GM19452 (cell line): ENCODE measurements around the gene C4B.
"Not testable (repeated sequence)": the region's sequence is repeated elsewhere in the genome, so short reads cannot be mapped to it uniquely, and the experiment has no call there.

Experiments used
- ATAC-seq: cut with Tn5 transposase; IDR thresholded peaks from one replicate; pipeline ENCODE4 v1.9.1; 2021; ENCODE audit not compliant: unreplicated experiment

C4B gene

DNA sequence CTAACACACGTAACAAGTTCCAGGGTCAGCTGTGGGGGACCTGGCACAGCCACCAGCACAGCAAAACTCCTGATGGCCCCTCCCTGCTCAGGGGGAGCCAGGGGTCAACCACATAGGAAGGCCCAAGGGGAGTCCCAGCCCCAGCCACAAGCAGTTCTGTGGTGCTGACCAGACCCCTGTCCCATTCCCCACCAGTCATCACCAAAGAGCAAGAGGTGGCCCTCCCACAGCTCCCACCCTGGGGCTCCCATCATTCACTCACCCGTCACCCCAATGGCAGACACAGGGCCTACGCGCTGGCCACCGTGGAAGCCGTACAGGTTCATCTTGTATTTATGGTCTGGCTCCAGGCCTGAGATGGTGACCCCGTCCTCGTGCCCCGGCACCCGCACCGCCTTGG, 35.1 kb downstream of the C4B start:
- ATAC-seq = not testable (repeated sequence)

DNA sequence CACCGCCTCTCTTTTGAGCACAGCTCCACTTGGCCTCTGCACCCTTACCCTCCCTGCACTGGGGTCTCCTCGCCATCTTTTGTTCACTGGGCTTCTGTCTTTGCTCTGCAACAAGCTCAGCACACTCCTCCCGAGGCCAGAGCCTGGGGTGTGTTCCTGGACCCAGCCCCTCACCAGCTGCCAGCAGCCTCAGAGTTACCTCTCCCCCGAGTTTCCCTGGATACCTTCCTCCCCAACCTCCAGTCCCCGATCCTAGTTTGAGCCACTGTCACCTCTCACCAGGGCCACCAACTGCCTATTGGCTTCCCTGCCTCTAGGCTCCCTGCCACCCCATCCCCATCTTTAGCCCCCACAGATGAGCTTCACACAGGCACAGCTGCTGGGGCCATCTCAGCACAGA, 36.0 kb downstream of the C4B start:
- no peak for ATAC-seq

DNA sequence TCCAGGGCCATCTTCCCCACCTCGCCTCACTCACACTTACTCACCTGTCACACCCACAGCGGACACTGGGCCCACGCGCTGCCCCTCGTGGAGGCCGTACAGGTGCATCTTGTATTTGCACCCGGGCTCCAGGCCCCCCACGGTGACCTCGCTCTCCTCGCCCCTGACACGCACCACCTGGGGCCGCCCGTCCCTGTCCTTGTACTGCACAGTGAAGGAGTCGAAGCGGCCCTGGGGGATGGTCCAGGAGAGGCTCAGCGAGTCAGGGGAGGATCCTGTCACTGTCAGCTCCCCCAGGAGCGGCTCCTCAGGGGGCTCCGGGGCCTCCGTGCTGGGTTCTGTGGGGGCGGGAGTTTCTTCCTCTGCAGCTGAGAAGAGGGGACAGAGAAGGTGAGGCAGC, 38.0 kb downstream of the C4B start:
- ATAC-seq = not testable (repeated sequence)

DNA sequence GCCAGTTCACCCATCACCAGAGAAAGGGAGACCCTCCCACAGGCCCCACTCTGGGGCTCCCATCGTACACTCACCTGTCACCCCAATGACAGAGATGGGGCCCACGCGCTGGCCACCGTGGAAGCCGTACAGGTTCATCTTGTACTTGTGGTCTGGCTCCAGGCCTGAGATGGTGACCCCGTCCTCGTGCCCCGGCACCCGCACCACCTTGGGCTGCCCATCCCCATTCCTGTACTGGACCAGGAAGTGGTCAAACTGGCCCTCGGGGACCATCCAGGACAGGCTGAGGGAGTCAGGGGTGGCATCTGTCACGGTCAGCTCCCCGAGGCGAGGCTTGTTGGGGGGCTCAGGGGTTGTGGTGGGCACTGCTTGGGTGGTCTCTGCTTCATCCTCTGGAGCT, 38.7 kb downstream of the C4B start:
- ATAC-seq = not testable (repeated sequence)

DNA sequence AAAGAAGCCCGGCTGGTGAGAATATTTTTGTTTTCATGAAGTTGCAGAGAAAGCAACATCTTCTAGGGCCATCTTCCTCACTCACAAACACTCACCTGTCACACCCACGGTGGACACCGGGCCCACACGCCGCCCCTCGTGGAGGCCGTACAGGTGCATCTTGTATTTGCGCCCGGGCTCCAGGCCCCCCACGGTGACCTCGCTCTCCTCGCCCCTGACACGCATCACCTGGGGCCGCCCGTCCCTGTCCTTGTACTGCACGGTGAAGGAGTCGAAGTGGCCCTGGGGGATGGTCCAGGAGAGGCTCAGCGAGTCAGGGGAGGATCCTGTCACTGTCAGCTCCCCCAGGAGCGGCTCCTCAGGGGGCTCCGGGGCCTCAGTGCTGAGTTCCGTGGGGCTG, 41.2 kb downstream of the C4B start:
- not testable (repeated sequence) for ATAC-seq

DNA sequence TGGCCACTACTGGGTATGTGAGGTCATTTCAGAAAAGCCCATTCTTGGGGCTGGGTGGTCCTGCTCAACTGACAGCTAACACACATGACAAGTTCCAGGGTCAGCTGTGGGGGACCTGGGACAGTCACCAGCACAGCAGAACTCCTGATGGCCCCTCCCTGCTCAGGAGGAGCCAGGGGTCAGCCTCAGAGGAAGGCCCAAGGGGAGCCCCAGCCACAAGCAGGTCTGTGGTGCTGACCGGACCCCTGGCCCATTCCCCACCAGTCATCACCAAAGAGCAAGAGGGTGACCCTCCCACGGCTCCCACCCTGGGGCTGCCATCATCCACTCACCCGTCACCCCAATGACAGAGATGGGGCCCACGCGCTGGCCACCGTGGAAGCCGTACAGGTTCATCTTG, 41.7 kb downstream of the C4B start:
- ATAC-seq = no peak

DNA sequence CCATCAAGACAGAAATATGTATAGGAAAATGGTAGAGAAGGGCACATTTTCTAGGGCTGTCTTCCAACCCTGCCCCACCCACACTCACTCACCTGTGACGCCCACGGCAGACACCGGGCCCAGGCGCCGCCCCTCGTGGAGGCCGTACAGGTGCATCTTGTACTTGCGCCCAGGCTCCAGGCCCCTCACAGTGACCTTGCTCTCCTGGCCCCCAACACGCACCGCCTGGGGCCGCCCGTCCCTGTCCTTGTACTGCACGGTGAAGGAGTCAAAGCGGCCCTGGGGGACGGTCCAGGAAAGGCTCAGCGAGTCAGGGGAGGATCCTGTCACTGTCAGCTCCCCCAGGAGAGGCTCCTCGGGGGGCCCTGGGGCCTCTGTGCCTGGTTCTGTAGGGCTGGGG, 43.4 kb downstream of the C4B start:
- no peak for ATAC-seq

DNA sequence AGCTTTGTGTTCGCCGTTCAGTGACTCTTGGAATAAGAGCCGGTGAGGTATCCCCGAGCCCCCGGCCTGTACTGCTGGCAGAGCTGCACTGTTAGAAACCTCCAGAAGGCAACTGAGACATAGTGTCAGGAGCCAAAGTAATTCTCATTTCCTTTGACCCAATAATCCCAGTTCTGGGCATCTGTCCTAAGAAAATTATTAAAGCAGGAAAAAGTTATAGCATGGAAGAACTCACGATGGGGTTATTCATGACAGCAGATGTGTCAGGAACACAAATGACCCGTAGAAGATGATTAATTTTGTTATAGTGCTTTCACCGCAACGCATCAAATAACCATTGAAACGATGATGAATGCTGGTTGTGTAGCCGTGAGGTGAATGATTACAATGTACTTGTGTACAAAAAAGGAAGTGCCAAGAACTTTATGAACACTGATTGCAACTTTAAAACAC, 43.9 kb downstream of the C4B start:
- ATAC-seq = no peak

DNA sequence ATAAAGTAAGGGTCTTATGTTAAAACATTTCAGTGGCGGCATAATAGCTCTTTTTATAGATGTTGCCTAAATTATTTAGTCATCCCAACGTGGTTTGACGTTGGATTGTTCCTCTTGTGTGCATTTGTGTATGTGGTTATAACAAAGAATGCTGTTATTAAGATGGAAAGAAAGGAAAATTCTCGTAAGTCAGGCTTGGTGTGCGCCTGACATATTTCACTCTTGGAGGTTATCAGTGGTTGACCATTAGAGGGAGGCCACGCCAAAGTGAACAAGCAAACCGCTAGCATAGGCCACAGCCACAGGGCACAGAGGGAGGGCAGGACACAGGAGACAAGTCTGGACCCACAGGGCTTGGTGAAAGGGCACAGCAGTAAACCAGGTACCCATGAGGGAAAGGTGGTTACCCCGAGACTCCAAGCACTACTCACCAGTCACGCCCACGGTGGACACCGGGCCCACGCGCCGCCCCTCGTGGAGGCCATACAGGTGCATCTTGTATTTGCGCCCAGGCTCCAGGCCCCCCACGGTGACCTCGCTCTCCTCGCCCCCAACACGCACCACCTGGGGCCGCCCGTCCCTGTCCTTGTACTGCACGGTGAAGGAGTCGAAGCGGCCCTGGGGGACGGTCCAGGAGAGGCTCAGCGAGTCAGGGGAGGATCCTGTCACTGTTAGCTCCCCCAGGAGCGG, 46.5 kb downstream of the C4B start:
- no peak for ATAC-seq

DNA sequence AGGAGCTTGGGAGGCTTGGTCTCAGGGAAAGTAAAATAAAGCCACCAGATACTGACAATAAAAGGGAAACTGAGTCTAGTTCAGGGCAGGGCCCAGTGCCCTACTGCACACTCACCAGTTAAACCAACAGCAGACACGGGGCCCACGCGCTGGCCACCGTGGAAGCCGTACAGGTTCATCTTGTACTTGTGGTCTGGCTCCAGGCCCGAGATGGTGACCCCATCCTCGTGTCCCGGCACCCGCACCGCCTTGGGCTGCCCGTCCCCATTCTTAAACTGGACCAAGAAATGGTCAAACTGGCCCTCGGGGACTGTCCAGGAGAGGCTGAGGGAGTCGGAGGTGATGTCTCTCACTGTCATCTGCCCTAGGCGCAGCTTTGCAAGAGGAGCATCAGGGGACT, 50.1 kb downstream of the C4B start:
- no peak for ATAC-seq

DNA sequence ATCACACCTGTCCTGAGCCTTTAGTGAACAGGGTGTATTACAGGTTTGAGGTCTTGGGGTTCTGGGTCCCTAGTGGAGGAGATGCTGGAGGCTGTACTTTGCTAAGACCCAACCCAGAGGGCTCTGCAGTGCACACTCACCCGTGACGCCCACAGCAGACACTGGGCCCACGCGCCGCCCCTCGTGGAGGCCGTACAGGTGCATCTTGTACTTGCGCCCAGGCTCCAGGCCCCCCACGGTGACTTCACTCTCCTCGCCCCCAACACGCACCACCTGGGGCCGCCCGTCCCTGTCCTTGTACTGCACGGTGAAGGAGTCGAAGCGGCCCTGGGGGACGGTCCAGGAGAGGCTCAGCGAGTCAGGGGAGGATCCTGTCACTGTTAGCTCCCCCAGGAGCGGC, 52.9 kb downstream of the C4B start:
- ATAC-seq = not testable (repeated sequence)

DNA sequence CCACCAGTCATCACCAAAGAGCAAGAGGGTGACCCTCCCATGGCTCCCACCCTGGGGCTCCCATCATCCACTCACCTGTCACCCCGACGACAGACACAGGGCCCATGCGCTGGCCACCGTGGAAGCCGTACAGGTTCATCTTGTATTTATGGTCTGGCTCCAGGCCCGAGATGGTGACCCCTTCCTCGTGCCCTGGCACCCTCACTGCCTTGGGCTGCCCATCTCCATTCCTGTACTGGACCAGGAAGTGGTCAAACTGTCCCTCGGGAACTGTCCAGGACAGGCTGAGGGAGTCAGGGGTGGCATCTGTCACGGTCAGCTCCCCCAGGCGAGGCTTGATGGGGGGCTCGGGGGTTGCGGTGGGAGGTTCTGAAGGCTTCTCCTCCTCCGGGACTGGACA, 53.7 kb downstream of the C4B start:
- not testable (repeated sequence) for ATAC-seq

DNA sequence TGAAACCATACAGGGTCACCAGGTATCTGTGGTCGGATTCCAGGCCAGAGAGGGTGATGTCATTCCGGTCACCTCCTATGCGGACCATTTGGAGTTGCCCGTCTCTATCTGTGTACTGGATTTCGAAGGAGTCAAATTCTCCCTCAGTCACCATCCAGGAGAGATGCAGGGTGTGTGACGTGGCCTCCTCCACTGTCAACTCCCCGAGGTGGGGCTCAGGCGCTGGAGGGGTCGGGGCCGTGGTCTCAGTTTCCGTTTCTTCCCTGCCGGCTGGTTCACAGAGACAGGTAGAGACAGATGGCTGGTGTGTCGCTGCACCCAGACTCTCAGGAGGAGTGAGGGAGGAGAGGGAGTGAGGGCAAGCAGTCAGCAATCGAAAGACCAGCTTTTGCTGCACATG, 54.3 kb downstream of the C4B start:
- no peak for ATAC-seq

DNA sequence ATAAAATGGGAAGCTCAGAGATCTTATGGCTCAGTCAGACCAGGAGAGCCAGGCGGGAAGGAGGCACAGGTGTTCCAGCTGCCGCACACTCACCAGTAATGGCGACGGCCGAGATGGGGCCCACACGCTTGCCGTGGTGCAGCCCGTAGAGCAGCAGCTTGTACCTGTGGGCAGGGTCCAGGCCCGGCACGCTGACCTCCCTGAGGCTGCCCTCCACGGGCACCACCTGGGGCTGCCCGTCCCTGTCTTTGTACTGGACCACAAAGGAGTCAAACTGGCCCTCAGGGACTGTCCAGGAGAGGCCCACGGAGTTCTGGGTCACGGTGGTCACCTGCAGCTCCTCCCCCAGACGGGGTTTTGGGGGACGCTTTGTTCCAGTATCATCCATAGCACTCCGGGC, 54.9 kb downstream of the C4B start:
- ATAC-seq = no peak

DNA sequence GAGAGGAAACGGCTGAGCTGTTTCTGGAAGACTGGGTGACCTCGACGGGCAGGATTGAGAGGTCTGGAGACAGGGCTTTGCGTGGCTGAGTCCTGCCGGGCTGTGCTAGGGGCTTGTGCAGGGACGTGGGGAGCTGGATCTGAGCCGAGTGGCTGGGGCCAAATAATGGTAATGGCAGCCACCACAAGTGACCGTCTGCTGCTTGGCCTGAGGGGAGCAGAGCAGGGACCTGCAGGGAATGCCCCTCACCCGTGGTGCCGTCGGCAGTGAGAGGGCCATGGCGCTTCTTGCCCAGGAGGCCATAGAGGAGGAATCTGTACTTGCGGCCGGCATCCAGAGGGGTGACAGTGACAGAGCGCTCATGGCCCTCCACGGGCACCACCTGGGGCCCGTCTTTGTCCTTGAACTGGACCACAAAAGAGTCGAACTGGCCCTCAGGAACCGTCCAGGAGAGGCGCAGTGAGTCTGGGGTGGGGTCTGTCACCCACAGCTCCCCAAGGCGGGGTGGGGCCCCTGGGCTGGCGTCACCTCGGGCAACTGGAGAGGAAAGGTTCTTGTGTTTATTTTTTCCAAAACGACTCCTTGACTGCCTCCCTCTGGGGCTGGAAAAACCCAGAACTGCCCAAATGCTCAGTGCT, 55.4 kb downstream of the C4B start:
- ATAC-seq = no peak

DNA sequence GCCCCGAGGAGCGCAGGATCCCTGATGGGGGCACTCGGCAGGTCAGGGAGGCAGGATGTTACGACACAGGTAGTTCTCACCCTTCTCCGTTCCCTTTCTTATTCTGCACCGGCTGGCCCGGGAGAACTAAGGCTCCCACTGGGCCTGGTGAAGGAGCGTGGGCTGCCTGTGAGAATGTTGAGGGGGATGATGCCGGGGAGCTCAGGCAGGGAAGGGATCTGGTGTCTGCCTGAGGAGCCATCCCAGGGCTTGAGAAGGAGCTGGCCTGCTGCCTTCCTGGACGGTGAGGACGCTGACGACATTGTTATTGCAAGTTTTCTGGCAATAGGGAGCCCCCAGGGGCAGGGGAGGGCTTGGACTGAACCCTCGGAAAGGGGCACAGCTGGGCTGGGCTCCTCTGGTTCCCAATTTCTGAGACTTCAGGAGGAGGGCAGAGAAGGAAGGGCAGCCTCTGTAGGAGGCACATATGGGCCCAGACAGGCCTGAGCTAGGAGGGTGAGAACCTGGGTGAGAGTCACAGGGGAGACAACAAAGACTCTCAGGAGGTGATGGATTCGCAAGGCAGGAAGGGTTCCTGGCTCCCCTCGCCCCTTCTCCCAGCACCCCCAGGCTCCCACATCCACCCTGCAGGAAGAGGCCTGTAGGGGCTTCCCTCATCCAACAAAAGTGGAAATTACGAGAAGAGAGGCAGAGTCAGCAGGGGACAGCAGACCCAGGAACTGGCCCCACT, 56.4 kb downstream of the C4B start:
- no peak for ATAC-seq

DNA sequence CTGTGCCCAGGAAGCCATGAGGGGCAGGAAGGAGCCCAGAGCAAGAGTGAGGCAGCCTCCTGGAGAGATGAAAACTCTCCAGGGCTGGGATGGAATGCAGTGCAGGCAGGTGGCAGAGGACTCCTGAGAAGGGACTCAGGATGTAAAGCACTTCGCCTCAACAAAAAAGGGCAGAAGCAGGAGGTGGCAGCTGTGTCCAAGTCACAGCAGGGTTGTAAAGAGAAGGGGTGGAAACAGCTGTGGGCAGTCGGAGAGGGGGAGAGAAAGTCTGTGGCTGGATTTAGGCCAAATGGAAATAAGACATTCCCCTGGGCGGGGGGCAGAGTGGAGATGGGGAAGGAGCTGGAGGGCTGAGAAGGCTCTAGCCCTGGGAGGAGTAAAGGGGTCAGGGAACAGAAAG, 58.5 kb downstream of the C4B start:
- no peak for ATAC-seq

DNA sequence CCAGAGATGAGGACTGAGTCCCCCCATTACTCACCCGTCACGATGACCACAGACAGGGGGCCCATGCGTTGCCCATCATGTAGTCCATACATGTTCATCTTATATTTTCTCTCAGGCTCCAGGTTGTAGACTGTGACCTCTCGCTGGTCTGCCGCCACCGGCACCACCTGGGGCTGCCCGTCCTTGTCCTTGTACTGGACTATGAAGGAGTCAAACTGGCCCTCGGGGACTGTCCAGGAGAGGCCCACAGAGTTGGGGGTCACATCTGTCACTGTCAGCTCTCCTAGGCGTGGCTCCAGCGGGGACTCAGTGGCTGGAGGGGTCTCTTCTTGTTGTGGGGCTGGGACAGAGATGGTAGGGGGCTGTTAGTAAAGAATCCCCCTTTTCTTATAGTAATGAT, 59.0 kb downstream of the C4B start:
- no peak for ATAC-seq

DNA sequence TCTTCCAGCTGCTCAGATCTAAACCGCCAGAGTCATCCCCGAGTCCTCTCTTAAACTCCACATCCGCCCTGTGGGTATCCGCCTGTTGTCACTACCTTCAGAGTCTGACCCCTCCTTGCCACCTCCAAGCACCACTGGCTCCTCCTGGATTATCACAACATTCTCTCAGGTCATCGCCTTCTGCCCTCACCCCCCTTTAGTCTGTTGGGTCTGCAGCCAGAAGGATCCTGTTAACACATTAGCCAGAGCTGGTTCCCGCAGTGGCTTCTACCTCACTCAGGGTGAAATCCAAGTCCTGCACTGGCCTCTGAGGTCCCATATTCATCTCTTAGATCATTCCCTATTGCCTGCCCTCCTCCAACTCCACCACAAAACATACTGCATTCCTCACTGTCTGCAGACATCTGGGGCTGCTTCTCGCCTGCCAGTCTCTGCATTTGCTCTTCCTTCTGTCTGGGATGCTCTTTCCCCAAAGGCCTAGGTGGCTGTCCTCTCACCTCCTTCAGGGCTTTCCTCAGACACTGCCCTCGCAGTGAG, 60.5 kb downstream of the C4B start:
- no peak for ATAC-seq

DNA sequence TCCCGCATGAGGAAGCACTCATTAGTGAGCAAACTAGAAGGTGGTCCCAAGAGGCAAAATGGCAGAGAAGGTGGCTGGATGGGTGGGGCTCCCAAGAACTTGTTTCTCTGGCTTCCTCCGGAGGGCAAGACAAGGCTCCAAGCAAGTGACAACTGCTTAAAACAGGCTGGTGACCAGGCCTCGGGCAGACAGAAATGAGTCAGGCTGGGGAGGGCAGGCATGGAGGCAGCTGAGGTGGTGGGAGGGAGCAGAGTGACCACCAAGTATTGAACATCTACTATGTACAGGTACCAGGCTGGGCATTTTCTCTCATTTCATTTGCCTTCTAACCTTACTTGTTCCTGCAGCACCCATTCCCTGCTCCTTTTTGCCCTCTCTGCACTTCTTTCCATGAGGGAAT, 61.2 kb downstream of the C4B start:
- ATAC-seq = no peak

DNA sequence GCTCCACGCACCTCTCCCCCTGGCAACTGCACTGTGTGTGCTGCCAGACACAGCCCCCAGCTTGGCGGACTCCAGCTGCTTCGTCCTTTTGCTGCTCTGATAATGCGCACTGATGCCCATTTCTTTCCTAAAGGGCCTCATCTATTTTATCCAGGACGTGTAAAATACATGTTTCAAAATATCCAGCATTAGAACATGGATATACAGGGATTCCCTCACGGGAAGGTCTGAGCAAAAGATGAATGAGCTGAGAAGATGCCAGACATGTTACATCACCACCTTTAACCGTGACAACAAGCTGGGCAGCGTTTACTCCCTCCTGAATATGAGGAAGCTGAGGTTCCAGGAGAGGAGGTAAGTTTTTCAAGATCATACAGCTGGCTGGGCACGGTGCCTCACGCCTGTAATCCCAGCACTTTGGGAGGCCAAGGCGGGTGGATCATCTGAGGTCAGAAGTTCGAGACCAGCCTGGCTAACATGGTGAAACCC, 61.8 kb downstream of the C4B start:
- ATAC-seq = no peak
